GM18520 (cell line): ENCODE data around the gene POU6F2.

Experiments used
- ATAC-seq: cut with Tn5 transposase; IDR thresholded peaks from one replicate; pipeline ENCODE4 v1.9.1; 2021; ENCODE audit not compliant: unreplicated experiment

POU6F2 gene

GRCh38 chr7:39062811-39063210, 85.1 kb downstream of the POU6F2 start:
- no peak for ATAC-seq

GRCh38 chr7:39069031-39069430, 91.3 kb downstream of the POU6F2 start:
- no peak for ATAC-seq

GRCh38 chr7:39069896-39070881, 92.5 kb downstream of the POU6F2 start:
- no peak for ATAC-seq

- ATAC-seq, result no peak
Observed at GRCh38 chr7:39071116-39071515, 93.4 kb downstream of the POU6F2 start.

GRCh38 chr7:39073432-39073831, 95.7 kb downstream of the POU6F2 start:
- ATAC-seq, result no peak

- ATAC-seq, result no peak
Observed at GRCh38 chr7:39075210-39075609, 97.5 kb downstream of the POU6F2 start.

GRCh38 chr7:39083781-39084180, 106.1 kb downstream of the POU6F2 start:
- ATAC-seq, result no peak

GRCh38 chr7:39084349-39084748, 106.6 kb downstream of the POU6F2 start:
- ATAC-seq, result no peak

GRCh38 chr7:39085189-39085588, 107.5 kb downstream of the POU6F2 start:
- ATAC-seq, result no peak

GRCh38 chr7:39085590-39086049, 107.9 kb downstream of the POU6F2 start:
- ATAC-seq, result no peak

GRCh38 chr7:39086638-39087360, 109.1 kb downstream of the POU6F2 start:
- ATAC-seq, result no peak

GRCh38 chr7:39088730-39089593, 111.3 kb downstream of the POU6F2 start:
- ATAC-seq, result no peak

- ATAC-seq, result no peak
Observed at GRCh38 chr7:39091145-39091544, 113.4 kb downstream of the POU6F2 start.

GRCh38 chr7:39091774-39092173, 114.1 kb downstream of the POU6F2 start:
- ATAC-seq, result no peak

- ATAC-seq, result no peak
Observed at GRCh38 chr7:39094731-39095130, 117.0 kb downstream of the POU6F2 start.

- no peak for ATAC-seq
Observed at GRCh38 chr7:39095875-39096619, 118.3 kb downstream of the POU6F2 start.

GRCh38 chr7:39098506-39098905, 120.8 kb downstream of the POU6F2 start:
- no peak for ATAC-seq

- no peak for ATAC-seq
Observed at GRCh38 chr7:39099146-39099545, 121.4 kb downstream of the POU6F2 start.

- ATAC-seq, result no peak
Observed at GRCh38 chr7:39100270-39100669, 122.6 kb downstream of the POU6F2 start.

- no peak for ATAC-seq
Observed at GRCh38 chr7:39102234-39102633, 124.5 kb downstream of the POU6F2 start.
